ENCODE measurements around the gene GALNT5.
"Not testable (repeated sequence)": the region's sequence is repeated elsewhere in the genome, so short reads cannot be mapped to it uniquely, and the experiment has no call there.

Gene GALNT5

GRCh38 chr2:157257312-157258252 is at the start of gene GALNT5:
GALNT5 (plus strand) TSS chr2:157257705; CDS start chr2:157258083, 378 bp downstream.
- DNase-seq, result no peak

- DNase-seq, result no peak
These were observed 41.1 kb upstream of the GALNT5 start for GRCh38 chr2:157216286-157216965.

- DNase-seq, result no peak
These were observed 40.1 kb upstream of the GALNT5 start for GRCh38 chr2:157217409-157217808.

- no peak for DNase-seq
These were observed 38.6 kb upstream of the GALNT5 start for GRCh38 chr2:157218911-157219310.

- no peak for DNase-seq
These were observed 37.0 kb upstream of the GALNT5 start for GRCh38 chr2:157220502-157220901.

- DNase-seq, result no peak
These were observed 36.0 kb upstream of the GALNT5 start for GRCh38 chr2:157221394-157221988.

GRCh38 chr2:157223624-157224205 is 33.8 kb upstream of the GALNT5 start:
- DNase-seq, result no peak

- not testable (repeated sequence) for DNase-seq
These were observed 33.1 kb upstream of the GALNT5 start for GRCh38 chr2:157224448-157224847.

GRCh38 chr2:157227592-157227991 is 29.9 kb upstream of the GALNT5 start:
- DNase-seq, result no peak

GRCh38 chr2:157228946-157229345 is 28.6 kb upstream of the GALNT5 start:
- DNase-seq, result no peak

GRCh38 chr2:157229572-157229971 is 27.9 kb upstream of the GALNT5 start:
- no peak for DNase-seq

GRCh38 chr2:157231476-157231875 is 26.0 kb upstream of the GALNT5 start:
- DNase-seq, result no peak

GRCh38 chr2:157233506-157233905 is 24.0 kb upstream of the GALNT5 start:
- no peak for DNase-seq

- DNase-seq, result no peak
These were observed 21.1 kb upstream of the GALNT5 start for GRCh38 chr2:157236404-157236803.

- no peak for DNase-seq
These were observed 19.2 kb upstream of the GALNT5 start for GRCh38 chr2:157238296-157238695.

- DNase-seq, result no peak
These were observed 12.8 kb upstream of the GALNT5 start for GRCh38 chr2:157244691-157245090.

GRCh38 chr2:157245144-157245840 is 12.2 kb upstream of the GALNT5 start:
- DNase-seq, result no peak

- peak; percentile 60 for DNase-seq
These were observed 11.4 kb upstream of the GALNT5 start for GRCh38 chr2:157245846-157246764.

- DNase-seq, result no peak
These were observed 10.6 kb upstream of the GALNT5 start for GRCh38 chr2:157246765-157247407.

- no peak for DNase-seq
These were observed 6.7 kb upstream of the GALNT5 start for GRCh38 chr2:157250836-157251235.

GRCh38 chr2:157251932-157252331 is 5.6 kb upstream of the GALNT5 start:
- no peak for DNase-seq
